ENCODE measurements around the gene DSTN. TPM values are rescaled to one million over a fixed set of nuclear protein-coding genes. Genes with fewer than 3 reads are reported as not detected.

Gene DSTN
- total RNA-seq, 1 experiment from 2014 or later: 112 TPM

DNA sequence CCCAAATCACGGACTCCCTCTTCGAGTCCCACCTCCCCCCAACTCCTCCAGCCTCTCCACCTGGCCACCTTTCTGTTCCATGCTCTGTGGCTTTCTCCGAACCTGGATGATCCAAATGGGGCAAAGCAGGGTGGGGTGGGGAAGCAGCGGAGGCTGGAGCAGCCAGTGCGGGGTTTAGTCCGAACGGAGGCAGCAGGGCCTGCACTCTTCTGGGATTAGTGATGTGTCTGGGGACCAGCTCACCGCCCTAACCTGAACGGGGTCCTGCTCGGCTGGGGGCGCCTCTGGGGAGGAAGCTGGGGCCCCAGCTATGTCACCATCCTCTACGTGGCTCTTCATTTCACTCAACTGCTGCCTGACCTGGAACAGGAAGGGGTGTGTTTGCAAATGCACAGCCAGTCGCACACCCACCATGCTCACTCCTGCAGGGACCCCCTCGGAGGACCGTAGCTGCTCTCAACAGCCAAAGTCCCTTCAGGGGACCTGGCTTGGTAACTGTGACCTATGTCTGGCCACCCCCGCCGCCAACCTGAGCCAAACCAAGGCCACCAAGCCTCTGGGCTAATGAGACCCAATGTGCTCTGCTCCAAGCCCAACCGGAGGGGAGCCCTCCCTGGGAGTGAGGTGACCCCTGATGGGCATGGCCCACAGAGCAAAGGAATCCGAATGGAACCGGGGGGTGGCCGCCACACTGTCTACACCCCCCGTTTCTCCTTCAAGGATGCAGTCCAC is 46.8 kb downstream of the DSTN start:
- no peaks in the 10 kb centered on the region for H3K27me3 ChIP-seq (ENCODE audit: control insufficient read depth, insufficient read depth, low read length)
- no peak for DNase-seq
- H3K36me3 ChIP-seq (replicated peaks; ENCODE audit: control insufficient read depth, insufficient read depth, low read length): peaks cover 25% of the 10 kb centered on the region
- no peak overlapping the region for H3K4me3 ChIP-seq (ENCODE audit: insufficient read depth, low read depth, low read length)

DNA sequence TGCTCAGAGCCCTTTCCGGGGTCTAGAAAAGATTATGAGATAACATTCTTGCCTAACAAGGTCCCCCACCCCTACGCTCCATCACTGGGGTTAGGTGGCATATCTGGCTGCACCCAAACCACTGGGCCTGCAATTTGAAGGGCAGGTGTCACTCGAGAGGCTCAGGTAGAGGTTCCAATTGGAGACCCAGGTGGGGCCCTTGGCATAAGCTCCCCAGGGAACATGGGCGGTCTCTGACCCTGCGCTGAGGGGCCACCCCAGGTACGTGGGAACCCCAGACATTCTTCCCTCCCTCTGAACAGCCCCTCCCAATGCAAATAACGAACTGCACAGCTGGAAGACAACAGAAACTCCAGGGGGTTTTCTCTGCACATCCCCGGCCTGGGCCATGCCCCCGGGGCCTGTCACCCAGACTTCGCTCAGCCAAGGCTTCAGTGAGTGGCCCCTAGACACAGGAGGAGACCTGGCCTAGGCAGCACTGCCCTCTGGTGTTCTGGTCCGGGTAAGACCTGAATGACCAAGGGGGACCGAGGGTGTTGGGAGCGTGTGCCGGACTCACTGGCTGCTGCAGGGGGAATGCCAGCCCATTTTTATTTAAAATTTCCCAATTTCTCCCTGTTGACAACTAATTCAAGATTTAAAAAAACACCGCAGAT is 47.5 kb downstream of the DSTN start:
- no peak overlapping the region for H3K4me3 ChIP-seq (ENCODE audit: insufficient read depth, low read depth, low read length)
- H3K36me3 ChIP-seq (replicated peaks; ENCODE audit: control insufficient read depth, insufficient read depth, low read length): peaks cover 30% of the 10 kb centered on the region
- peak; percentile 95 for DNase-seq
- H3K27me3 ChIP-seq (ENCODE audit: control insufficient read depth, insufficient read depth, low read length): no peaks in the 10 kb centered on the region

GRCh38 chr20:17617868-17618672 is 48.2 kb downstream of the DSTN start:
- H3K36me3 ChIP-seq (replicated peaks; ENCODE audit: control insufficient read depth, insufficient read depth, low read length): peaks cover 33% of the 10 kb centered on the region
- H3K27me3 ChIP-seq (ENCODE audit: control insufficient read depth, insufficient read depth, low read length): no peaks in the 10 kb centered on the region
- H3K4me3 ChIP-seq (ENCODE audit: insufficient read depth, low read depth, low read length): no peak overlapping the region
- no peak for DNase-seq

GRCh38 chr20:17618673-17619013 is 48.8 kb downstream of the DSTN start:
- H3K36me3 ChIP-seq (replicated peaks; ENCODE audit: control insufficient read depth, insufficient read depth, low read length): peaks cover 36% of the 10 kb centered on the region
- DNase-seq: peak; percentile 26
- no peak overlapping the region for H3K4me3 ChIP-seq (ENCODE audit: insufficient read depth, low read depth, low read length)
- no peaks in the 10 kb centered on the region for H3K27me3 ChIP-seq (ENCODE audit: control insufficient read depth, insufficient read depth, low read length)

- DNase-seq: peak; percentile 40
- no peak overlapping the region for H3K4me3 ChIP-seq (ENCODE audit: insufficient read depth, low read depth, low read length)
- peaks cover 42% of the 10 kb centered on the region for H3K36me3 ChIP-seq (replicated peaks; ENCODE audit: control insufficient read depth, insufficient read depth, low read length)
- H3K27me3 ChIP-seq (ENCODE audit: control insufficient read depth, insufficient read depth, low read length): no peaks in the 10 kb centered on the region
These were observed 49.6 kb downstream of the DSTN start for GRCh38 chr20:17619351-17620093.

DNA sequence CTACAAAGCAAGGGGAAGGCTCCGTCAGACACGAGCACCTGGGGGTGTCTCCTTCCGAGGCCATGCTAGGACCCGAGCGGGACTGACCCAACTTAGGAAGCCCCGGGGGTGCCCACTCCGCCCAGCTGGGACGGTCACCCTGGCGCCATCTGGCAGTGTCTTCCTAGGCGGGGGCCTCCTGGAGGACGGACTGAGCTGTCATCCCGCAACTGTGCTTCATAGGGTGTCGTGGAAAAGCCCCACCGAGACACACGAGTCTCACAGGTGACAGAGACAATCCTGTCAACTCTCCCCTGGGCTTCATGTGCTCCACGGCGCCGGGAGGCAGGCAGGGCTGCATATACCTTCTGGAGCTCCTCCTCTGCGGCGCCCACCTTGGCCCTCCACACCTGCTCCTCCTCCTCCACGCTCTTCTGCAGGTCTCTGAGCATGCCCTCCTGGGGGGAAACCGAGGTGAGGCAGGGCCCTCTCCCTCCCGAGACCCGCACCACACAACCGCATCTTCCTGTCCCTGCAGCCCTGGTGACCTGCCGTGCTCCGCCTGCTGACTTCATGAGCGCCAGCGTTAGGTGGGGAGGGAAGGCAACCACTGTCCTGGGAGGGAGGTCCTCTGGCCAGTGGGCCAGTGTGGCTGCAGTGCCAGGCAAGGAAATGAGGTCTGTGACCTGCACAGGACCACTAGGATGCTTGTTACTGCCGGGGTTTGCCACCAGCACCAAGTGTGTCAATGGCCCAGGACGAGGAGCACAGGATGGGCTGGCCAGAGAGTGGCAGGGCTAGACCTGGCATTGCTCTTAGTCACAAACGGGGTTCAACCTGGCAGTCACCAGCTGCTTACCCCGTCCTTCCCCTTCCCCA is 50.7 kb downstream of the DSTN start:
- Histone ChIP-seq H3K4me3 (ENCODE audit: insufficient read depth, low read depth, low read length) (no peak overlapping the region), H3K36me3 (replicated peaks; ENCODE audit: control insufficient read depth, insufficient read depth, low read length) (peaks cover 45% of the 10 kb centered on the region), H3K27me3 (ENCODE audit: control insufficient read depth, insufficient read depth, low read length) (no peaks in the 10 kb centered on the region)
- peak; percentile 42 for DNase-seq

GRCh38 chr20:17621229-17621968 is 51.5 kb downstream of the DSTN start:
- peaks cover 45% of the 10 kb centered on the region for H3K36me3 ChIP-seq (replicated peaks; ENCODE audit: control insufficient read depth, insufficient read depth, low read length)
- no peaks in the 10 kb centered on the region for H3K27me3 ChIP-seq (ENCODE audit: control insufficient read depth, insufficient read depth, low read length)
- H3K4me3 ChIP-seq (ENCODE audit: insufficient read depth, low read depth, low read length): no peak overlapping the region
- DNase-seq: peak; percentile 31

DNA sequence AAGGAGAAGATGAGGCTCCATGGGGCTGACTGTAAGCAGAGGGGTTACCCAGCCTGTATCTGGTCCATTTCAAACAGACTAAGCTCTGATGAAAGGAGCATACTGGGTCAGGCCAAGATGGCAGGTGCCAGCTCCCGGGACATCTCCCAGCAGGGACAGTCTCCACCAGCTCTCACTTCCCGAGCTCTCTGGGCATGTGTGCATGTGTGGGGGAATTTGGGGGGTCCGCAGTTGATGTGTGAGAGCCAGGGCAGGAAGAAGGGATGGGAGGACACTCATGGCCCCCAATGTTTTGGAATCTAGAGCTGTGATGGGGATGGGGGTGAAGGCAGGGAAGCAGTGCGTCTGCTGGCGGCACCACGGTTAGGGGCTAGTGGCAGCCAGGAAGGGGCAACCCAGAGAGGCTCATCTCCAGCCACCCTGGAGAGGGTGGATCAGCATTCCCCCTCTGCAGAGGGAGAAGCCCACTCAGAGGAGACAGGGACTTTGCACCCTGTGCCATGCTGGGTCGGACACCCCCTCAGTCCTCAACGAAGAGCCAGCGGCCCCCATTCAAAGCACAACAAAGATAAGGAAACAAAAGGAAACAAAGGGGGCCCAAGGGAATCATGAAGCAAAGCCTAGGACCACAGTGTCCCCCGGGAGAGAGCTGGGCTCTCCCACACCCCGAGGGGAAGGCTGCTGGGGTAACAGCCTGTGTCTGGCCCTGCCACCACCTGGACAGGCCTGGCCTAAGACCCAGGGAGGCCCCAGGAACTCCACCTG is 52.4 kb downstream of the DSTN start:
- H3K4me3 ChIP-seq (ENCODE audit: insufficient read depth, low read depth, low read length): no peak overlapping the region
- H3K27me3 ChIP-seq (ENCODE audit: control insufficient read depth, insufficient read depth, low read length): no peaks in the 10 kb centered on the region
- peak; percentile 36 for DNase-seq
- peaks cover 45% of the 10 kb centered on the region for H3K36me3 ChIP-seq (replicated peaks; ENCODE audit: control insufficient read depth, insufficient read depth, low read length)

GRCh38 chr20:17622851-17623508 is 53.1 kb downstream of the DSTN start:
- DNase-seq: peak; percentile 36
- Histone ChIP-seq H3K27me3 (ENCODE audit: control insufficient read depth, insufficient read depth, low read length) (no peaks in the 10 kb centered on the region), H3K36me3 (replicated peaks; ENCODE audit: control insufficient read depth, insufficient read depth, low read length) (peaks cover 46% of the 10 kb centered on the region), H3K4me3 (ENCODE audit: insufficient read depth, low read depth, low read length) (no peak overlapping the region)

- DNase-seq: peak; percentile 47
- Histone ChIP-seq H3K4me3 (ENCODE audit: insufficient read depth, low read depth, low read length) (no peak overlapping the region), H3K27me3 (ENCODE audit: control insufficient read depth, insufficient read depth, low read length) (no peaks in the 10 kb centered on the region), H3K36me3 (replicated peaks; ENCODE audit: control insufficient read depth, insufficient read depth, low read length) (peaks cover 46% of the 10 kb centered on the region)
These were observed 54.2 kb downstream of the DSTN start for GRCh38 chr20:17624070-17624469.

DNA sequence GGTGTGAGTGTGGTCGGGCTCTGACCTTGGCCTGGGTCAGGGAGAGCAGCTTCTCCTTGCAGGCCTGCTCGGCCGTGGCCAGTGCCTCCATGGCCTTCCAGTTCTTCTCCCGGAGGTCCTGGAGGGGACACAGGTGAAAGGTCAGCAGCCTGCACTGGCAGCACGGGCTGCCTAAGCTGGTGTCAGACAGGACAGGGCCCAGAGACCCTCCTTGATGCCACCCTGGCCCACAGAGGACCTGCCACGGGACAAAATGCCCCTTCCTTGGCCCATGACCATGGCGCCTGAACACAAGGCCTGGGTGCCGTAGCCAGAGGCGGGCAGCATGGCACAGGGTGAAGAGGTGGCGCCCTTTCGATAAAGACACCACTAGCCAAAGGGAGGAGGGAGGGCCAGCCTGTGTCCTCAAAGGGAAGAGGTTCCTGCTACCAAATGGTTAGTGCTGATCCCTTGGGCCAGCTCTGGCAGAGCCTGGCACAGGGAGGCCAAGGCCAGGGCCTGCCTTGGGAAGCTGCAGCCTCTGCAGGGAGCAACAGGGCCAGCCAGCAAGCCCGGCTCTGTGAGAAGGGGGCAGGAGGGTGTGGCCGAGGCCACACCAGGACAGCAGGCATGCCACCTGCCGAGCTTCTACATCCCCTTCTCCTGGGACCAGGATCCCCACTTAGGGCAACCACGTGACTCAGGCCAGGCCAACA is 54.8 kb downstream of the DSTN start:
- peak; percentile 51 for DNase-seq
- Histone ChIP-seq H3K36me3 (replicated peaks; ENCODE audit: control insufficient read depth, insufficient read depth, low read length) (peaks cover 46% of the 10 kb centered on the region), H3K27me3 (ENCODE audit: control insufficient read depth, insufficient read depth, low read length) (no peaks in the 10 kb centered on the region), H3K4me3 (ENCODE audit: insufficient read depth, low read depth, low read length) (no peak overlapping the region)
